Fibroblast of the aortic adventitia (primary cell): ENCODE results near the gene GREB1. TPM values are rescaled to one million over a fixed set of nuclear protein-coding genes. Genes with fewer than 3 reads are reported as not detected.

Experiments
- DNase-seq: peaks from one replicate; pipeline ENCODE4 v3.0.0-alpha.2; 2010; ENCODE audit warnings: low read depth
- H3K4me3 ChIP-seq: 2 replicates; pipeline ENCODE4 v1.5.1; 2011; ENCODE audit warnings: low read depth, mild to moderate bottlenecking, control low read depth, low read length, moderate library complexity
- CTCF ChIP-seq: IDR thresholded peaks from 2 replicates; pipeline ENCODE4 v1.5.1; 2011; ENCODE audit warnings: mild to moderate bottlenecking, low read length, control low read depth, inconsistent platforms; ENCODE audit not compliant: insufficient read depth
- total RNA-seq: library from RNA; depleted of rRNA; stranded (reverse); fragments of >200 nt; gene quantifications from 2 replicates; pipeline ENCODE4 v1.2.3, GENCODE V29; 2012; ENCODE audit warnings: low replicate concordance

Gene GREB1
- total RNA-seq, 1 donor, result under 0.01 TPM

- TF ChIP-seq CTCF, result no peak
- H3K4me3 ChIP-seq, result no peak overlapping the region
- no peak for DNase-seq
Observed at GRCh38 chr2:11515490-11515981, 18.3 kb upstream of the GREB1 start.

- no peak for DNase-seq
- no peak for TF ChIP-seq CTCF
- no peak overlapping the region for H3K4me3 ChIP-seq
Observed at GRCh38 chr2:11516984-11517648, 16.7 kb upstream of the GREB1 start.

- DNase-seq, result no peak
- no peak overlapping the region for H3K4me3 ChIP-seq
- no peak for TF ChIP-seq CTCF
Observed at GRCh38 chr2:11517906-11518305, 15.9 kb upstream of the GREB1 start.

GRCh38 chr2:11520092-11520693 lies 13.7 kb upstream of the GREB1 start:
- DNase-seq, result no peak
- TF ChIP-seq CTCF, result no peak
- no peak overlapping the region for H3K4me3 ChIP-seq

GRCh38 chr2:11521775-11522174 lies 12.1 kb upstream of the GREB1 start:
- no peak for TF ChIP-seq CTCF
- no peak for DNase-seq
- H3K4me3 ChIP-seq, result no peak overlapping the region

- DNase-seq, result no peak
- no peak for TF ChIP-seq CTCF
- H3K4me3 ChIP-seq, result no peak overlapping the region
Observed at GRCh38 chr2:11524470-11524869, 9.4 kb upstream of the GREB1 start.
